CD4-positive, CD25-positive, alpha-beta regulatory T cell (primary cell): Measurements from ENCODE around the gene CLK3. TPM values are rescaled to one million over a fixed set of nuclear protein-coding genes. Genes with fewer than 3 reads are reported as not detected.

Source experiments
- ATAC-seq, 2 donors: fragments of 150-1000 bp; cut with Tn5 transposase; one replicate each; pipeline ENCODE4 v1.10.0; 2021; ENCODE audit warnings: low read depth in 2 of 2, moderate number of reproducible peaks in 2 of 2, moderate library complexity in 1 of 2
- DNase-seq, 3 donors: peaks; one replicate each; pipeline versions ENCODE4 v3.0.0 to v3.0.0-alpha.2; 2012 to 2022; ENCODE audit warnings: mixed read lengths in 1 of 3
- H3K27ac ChIP-seq: one replicate; pipeline ENCODE4 v1.7.0; 2013; ENCODE audit warnings: mild to moderate bottlenecking, low read length; ENCODE audit not compliant: insufficient read depth, poor library complexity, severe bottlenecking
- H3K27me3 ChIP-seq: one replicate; pipeline ENCODE4 v1.7.0; 2013; ENCODE audit warnings: low read length; ENCODE audit not compliant: control insufficient read depth, insufficient read depth
- H3K36me3 ChIP-seq: one replicate; pipeline ENCODE4 v1.7.0; 2013; ENCODE audit warnings: mild to moderate bottlenecking, low read length, moderate library complexity; ENCODE audit not compliant: control insufficient read depth, insufficient read depth
- H3K4me1 ChIP-seq: 2 replicates; pipeline ENCODE4 v1.7.0; 2013; ENCODE audit warnings: mild to moderate bottlenecking, low read length; ENCODE audit not compliant: insufficient read depth, control insufficient read depth, poor library complexity, severe bottlenecking
- H3K4me3 ChIP-seq: one replicate; pipeline ENCODE4 v1.7.0; 2013; ENCODE audit warnings: low read depth, mild to moderate bottlenecking, low read length, moderate library complexity
- H3K9me3 ChIP-seq, 2 experiments: 1 replicate in 1 of 2; 2 replicates in 1 of 2; pipeline ENCODE4 v1.7.0; 2013; ENCODE audit warnings: low read length in 2 of 2, mild to moderate bottlenecking in 1 of 2, moderate library complexity in 1 of 2; ENCODE audit not compliant: control insufficient read depth in 2 of 2
- H3K27ac Mint-ChIP-seq, 3 donors: one replicate each; pipeline ENCODE4 v1.8.0; 2020 to 2022; ENCODE audit warnings: mild to moderate bottlenecking in 3 of 3, mixed read lengths in 3 of 3, moderate library complexity in 2 of 3
- H3K27me3 Mint-ChIP-seq: one replicate; pipeline ENCODE4 v1.8.0; 2022; ENCODE audit warnings: mild to moderate bottlenecking, mixed read lengths
- H3K36me3 Mint-ChIP-seq: one replicate; pipeline ENCODE4 v1.8.0; 2020; ENCODE audit warnings: mixed read lengths
- H3K4me1 Mint-ChIP-seq, 4 donors: one replicate each; pipeline ENCODE4 v1.8.0; 2020 to 2022; ENCODE audit warnings: mixed read lengths in 4 of 4, mild to moderate bottlenecking in 1 of 4
- H3K4me3 Mint-ChIP-seq, 4 donors: one replicate each; pipeline ENCODE4 v1.8.0; 2020 to 2022; ENCODE audit warnings: mild to moderate bottlenecking in 4 of 4, mixed read lengths in 4 of 4, moderate library complexity in 3 of 4
- H3K9me3 Mint-ChIP-seq, 7 donors: one replicate each; pipeline ENCODE4 v1.8.0; 2020 to 2022; ENCODE audit warnings: mixed read lengths in 7 of 7, mild to moderate bottlenecking in 3 of 7, moderate library complexity in 2 of 7
- polyA plus RNA-seq, 4 donors: library from polyadenylated mRNA; unstranded; fragments of 300-500 nt; fragmentation: Illumina TruSeq; gene quantifications; one replicate each; pipeline ENCODE4 v1.2.3, GENCODE V29; 2021
- total RNA-seq: library from RNA; stranded (reverse); gene quantifications from one replicate; pipeline ENCODE4 v1.2.3, GENCODE V29; 2022

CLK3 gene
- total RNA-seq (289 TPM), polyA plus RNA-seq (10 to 100 TPM; 58.4 to 79.7 (median 75.0) TPM)

GRCh38 chr15:74615508-74616365 is at the start of gene CLK3:
Gene CLK3, plus strand, starts transcription at chr15:74615836. Its CDS starts 3,361 bp downstream, at chr15:74619197.
- peak; percentile 78 to 82 for ATAC-seq
- peak within 1 kb of the TSS; percentile 83 for H3K4me3 ChIP-seq
- Mint-ChIP-seq H3K36me3 (peaks cover 10% of the 10 kb centered on the region), H3K27ac (peak within 1 kb of the TSS; percentile 96 to 98 (median 97)), H3K9me3 (no peaks in the 10 kb centered on the region), H3K4me3 (peak within 1 kb of the TSS; percentile 93 to 99 (median 96)), H3K27me3 (no peaks in the 10 kb centered on the region), H3K4me1 (peaks cover 0 to 51% (median 31%) of the 10 kb centered on the region in 4 donors)
- H3K36me3 ChIP-seq, result peaks cover 23% of the 10 kb centered on the region
- DNase-seq, result peak; percentile 92 to 97 (median 96)
- H3K27ac ChIP-seq, result peak within 1 kb of the TSS; percentile 97
- peaks cover 44% of the 10 kb centered on the region for H3K4me1 ChIP-seq
- no peaks in the 10 kb centered on the region for H3K27me3 ChIP-seq
- H3K9me3 ChIP-seq, result no peaks in the 10 kb centered on the region

- H3K4me3 ChIP-seq, result no peak overlapping the region
- H3K4me1 ChIP-seq, result no peaks in the 10 kb centered on the region
- H3K27ac Mint-ChIP-seq, result peak overlapping the region in 2 of 3 donors; percentile 75 to 86
- H3K9me3 Mint-ChIP-seq, result no peaks in the 10 kb centered on the region
- peaks cover 70% of the 10 kb centered on the region for H3K36me3 ChIP-seq
- peaks cover 28% of the 10 kb centered on the region for H3K36me3 Mint-ChIP-seq
- peak overlapping the region; percentile 18 for H3K27ac ChIP-seq
- no peaks in the 10 kb centered on the region for H3K9me3 ChIP-seq
- ATAC-seq (no peak), DNase-seq (no peak)
- no peak overlapping the region for H3K4me3 Mint-ChIP-seq
- H3K27me3 Mint-ChIP-seq, result no peaks in the 10 kb centered on the region
- H3K4me1 Mint-ChIP-seq, result peaks cover 24 to 49% (median 25%) of the 10 kb centered on the region in 4 donors
- no peaks in the 10 kb centered on the region for H3K27me3 ChIP-seq
Measured at GRCh38 chr15:74568594-74568993, 47.0 kb upstream of the CLK3 start.

- no peak overlapping the region for H3K4me3 ChIP-seq
- peaks cover 37% of the 10 kb centered on the region for H3K36me3 Mint-ChIP-seq
- H3K36me3 ChIP-seq, result peaks cover 71% of the 10 kb centered on the region
- H3K4me1 Mint-ChIP-seq, result peaks cover 16 to 40% (median 18%) of the 10 kb centered on the region in 4 donors
- H3K9me3 ChIP-seq, result no peaks in the 10 kb centered on the region
- H3K27me3 ChIP-seq, result no peaks in the 10 kb centered on the region
- no peak overlapping the region for H3K27ac Mint-ChIP-seq
- no peak overlapping the region for H3K27ac ChIP-seq
- no peaks in the 10 kb centered on the region for H3K27me3 Mint-ChIP-seq
- DNase-seq, result no peak
- no peaks in the 10 kb centered on the region for H3K9me3 Mint-ChIP-seq
- H3K4me1 ChIP-seq, result no peaks in the 10 kb centered on the region
- ATAC-seq, result no peak
- no peak overlapping the region for H3K4me3 Mint-ChIP-seq
Measured at GRCh38 chr15:74569731-74570070, 45.9 kb upstream of the CLK3 start.

GRCh38 chr15:74571191-74571590 is 44.4 kb upstream of the CLK3 start:
- Histone ChIP-seq H3K4me3 (no peak overlapping the region), H3K27me3 (no peaks in the 10 kb centered on the region), H3K9me3 (no peaks in the 10 kb centered on the region), H3K4me1 (no peaks in the 10 kb centered on the region), H3K27ac (no peak overlapping the region), H3K36me3 (peaks cover 80% of the 10 kb centered on the region)
- Mint-ChIP-seq H3K36me3 (peaks cover 41% of the 10 kb centered on the region), H3K9me3 (no peaks in the 10 kb centered on the region), H3K4me1 (peaks cover 13 to 29% (median 21%) of the 10 kb centered on the region in 4 donors), H3K4me3 (no peak overlapping the region), H3K27ac (peak overlapping the region in 1 of 3 donors; percentile 29), H3K27me3 (no peaks in the 10 kb centered on the region)
- no peak for DNase-seq
- ATAC-seq, result no peak

- Mint-ChIP-seq H3K9me3 (no peaks in the 10 kb centered on the region), H3K4me3 (no peak overlapping the region), H3K4me1 (peaks cover 0 to 7% (median 2%) of the 10 kb centered on the region in 4 donors), H3K36me3 (peaks cover 37% of the 10 kb centered on the region), H3K27me3 (no peaks in the 10 kb centered on the region), H3K27ac (peak overlapping the region in 1 of 3 donors; percentile 48)
- Histone ChIP-seq H3K4me3 (no peak overlapping the region), H3K27ac (no peak overlapping the region), H3K27me3 (no peaks in the 10 kb centered on the region), H3K9me3 (no peaks in the 10 kb centered on the region), H3K4me1 (no peaks in the 10 kb centered on the region), H3K36me3 (peaks cover 90% of the 10 kb centered on the region)
- no peak for DNase-seq
- ATAC-seq, result no peak
Measured at GRCh38 chr15:74573987-74574386, 41.6 kb upstream of the CLK3 start.

- no peak overlapping the region for H3K27ac Mint-ChIP-seq
- Histone ChIP-seq H3K27me3 (no peaks in the 10 kb centered on the region), H3K4me3 (no peak overlapping the region), H3K36me3 (peaks cover 86% of the 10 kb centered on the region), H3K9me3 (no peaks in the 10 kb centered on the region), H3K4me1 (no peaks in the 10 kb centered on the region), H3K27ac (no peak overlapping the region)
- H3K36me3 Mint-ChIP-seq, result peaks cover 25% of the 10 kb centered on the region
- ATAC-seq (no peak), DNase-seq (no peak)
- H3K27me3 Mint-ChIP-seq, result no peaks in the 10 kb centered on the region
- H3K4me1 Mint-ChIP-seq, result peaks cover 0 to 7% (median 0%) of the 10 kb centered on the region in 4 donors
- H3K4me3 Mint-ChIP-seq, result no peak overlapping the region
- no peaks in the 10 kb centered on the region for H3K9me3 Mint-ChIP-seq
Measured at GRCh38 chr15:74578496-74578994, 37.1 kb upstream of the CLK3 start.

- Histone ChIP-seq H3K9me3 (no peaks in the 10 kb centered on the region), H3K36me3 (peaks cover 88% of the 10 kb centered on the region), H3K27me3 (no peaks in the 10 kb centered on the region), H3K4me1 (no peaks in the 10 kb centered on the region), H3K4me3 (no peak overlapping the region), H3K27ac (no peak overlapping the region)
- H3K27me3 Mint-ChIP-seq, result no peaks in the 10 kb centered on the region
- H3K9me3 Mint-ChIP-seq, result no peaks in the 10 kb centered on the region
- H3K4me1 Mint-ChIP-seq, result peaks cover 0 to 7% (median 2%) of the 10 kb centered on the region in 4 donors
- DNase-seq (no peak), ATAC-seq (no peak)
- no peak overlapping the region for H3K27ac Mint-ChIP-seq
- peaks cover 27% of the 10 kb centered on the region for H3K36me3 Mint-ChIP-seq
- no peak overlapping the region for H3K4me3 Mint-ChIP-seq
Measured at GRCh38 chr15:74579001-74579400, 36.6 kb upstream of the CLK3 start.
